ENCODE results near the gene HDAC4. TPM values are rescaled to one million over a fixed set of nuclear protein-coding genes. Genes with fewer than 3 reads are reported as not detected.

HDAC4 gene
- total and polyA plus RNA-seq, 2 experiments from 2014 or later: 8.1 to 41.8 TPM

GRCh38 chr2:239039479-239039861 is 361.4 kb downstream of the HDAC4 start (continued):
- no peak for TF ChIP-seq REST (IDR thresholded peaks at IDR 0.05; ENCODE audit: unreplicated experiment)
- TF ChIP-seq JUNB (IDR thresholded peaks at IDR 0.05; ENCODE audit: unreplicated experiment): no peak
- no peak for TF ChIP-seq CREB1 (CRISPR knock-in tag; IDR thresholded peaks at IDR 0.05; ENCODE audit: low read depth)

- Mint-ChIP-seq H3K9me3 (no peaks in the 10 kb centered on the region), H3K4me3 (no peak overlapping the region), H3K27ac (no peak overlapping the region), H3K27me3 (ENCODE audit: insufficient read depth, low read depth, poor library complexity) (peaks cover 17% of the 10 kb centered on the region), H3K36me3 (ENCODE audit: low read depth) (no peaks in the 10 kb centered on the region), H3K4me1 (no peaks in the 10 kb centered on the region)
- Histone ChIP-seq H3K4me2 (no peak overlapping the region), H3K27me3 (ENCODE audit: insufficient read depth) (no peaks in the 10 kb centered on the region), H3K4me3 (no peak overlapping the region), H3F3A (replicated peaks; ENCODE audit: low read depth) (no peaks in the 10 kb centered on the region), H4K20me1 (replicated peaks; ENCODE audit: insufficient read depth) (no peaks in the 10 kb centered on the region), H3K79me2 (replicated peaks; ENCODE audit: insufficient read depth) (no peaks in the 10 kb centered on the region), H3K27ac (ENCODE audit: low read depth) (no peak overlapping the region), H3K36me3 (ENCODE audit: insufficient read depth) (no peaks in the 10 kb centered on the region), H2AFZ (no peak overlapping the region), H3K9me2 (ENCODE audit: insufficient read depth) (no peaks in the 10 kb centered on the region), H3K4me1 (ENCODE audit: insufficient read depth) (no peaks in the 10 kb centered on the region)
- DNase-seq (ENCODE audit: low spot score) (no peak), ATAC-seq (no peak)
- TF ChIP-seq REST (IDR thresholded peaks at IDR 0.05; ENCODE audit: unreplicated experiment): no peak
- no peak for TF ChIP-seq JUNB (IDR thresholded peaks at IDR 0.05; ENCODE audit: unreplicated experiment)
- no peak for TF ChIP-seq ZNF462 (CRISPR knock-in tag; IDR thresholded peaks at IDR 0.05)
- TF ChIP-seq STAT1 (IDR thresholded peaks at IDR 0.05; ENCODE audit: unreplicated experiment): no peak
- TF ChIP-seq ETS1 (IDR thresholded peaks at IDR 0.05): no peak
- no peak for TF ChIP-seq CREB1 (CRISPR knock-in tag; IDR thresholded peaks at IDR 0.05; ENCODE audit: low read depth)
- no peak for TF ChIP-seq ZNF331 (CRISPR knock-in tag; IDR thresholded peaks at IDR 0.05; ENCODE audit: low read depth)
- no peak for TF ChIP-seq ZNF114 (CRISPR knock-in tag; IDR thresholded peaks at IDR 0.05)
- no peak for TF ChIP-seq EZH2 (IDR thresholded peaks at IDR 0.05; ENCODE audit: low read depth, unreplicated experiment)
These were observed 361.9 kb downstream of the HDAC4 start for GRCh38 chr2:239038773-239039478.

All from GM23338 (cell line).